Measurements from ENCODE around the gene NR1D1.

The NR1D1 gene

GRCh38 chr17:40095944-40096791 is 4.2 kb downstream of the NR1D1 start:
- DNase-seq, result no peak

GRCh38 chr17:40095351-40095943 is 4.9 kb downstream of the NR1D1 start:
- DNase-seq, result no peak

GRCh38 chr17:40094874-40095273 is 5.5 kb downstream of the NR1D1 start:
- DNase-seq, result no peak

- DNase-seq, result no peak
These were observed 6.7 kb downstream of the NR1D1 start for GRCh38 chr17:40093580-40094201.

- no peak for DNase-seq
These were observed 7.3 kb downstream of the NR1D1 start for GRCh38 chr17:40093005-40093579.

- no peak for DNase-seq
These were observed 7.8 kb downstream of the NR1D1 start for GRCh38 chr17:40092581-40092980.

- no peak for DNase-seq
These were observed 8.5 kb downstream of the NR1D1 start for GRCh38 chr17:40091691-40092397.

GRCh38 chr17:40090237-40091119 is 9.9 kb downstream of the NR1D1 start:
- DNase-seq, result no peak

GRCh38 chr17:40089077-40089895 is 11.1 kb downstream of the NR1D1 start:
- DNase-seq, result no peak

- no peak for DNase-seq
These were observed 12.3 kb downstream of the NR1D1 start for GRCh38 chr17:40087903-40088718.

- no peak for DNase-seq
These were observed 13.2 kb downstream of the NR1D1 start for GRCh38 chr17:40087049-40087794.

GRCh38 chr17:40086150-40087044 is 14.0 kb downstream of the NR1D1 start:
- peak; percentile 23 for DNase-seq

- DNase-seq, result no peak
These were observed 15.9 kb downstream of the NR1D1 start for GRCh38 chr17:40084477-40084876.

- no peak for DNase-seq
These were observed 20.8 kb downstream of the NR1D1 start for GRCh38 chr17:40079545-40079944.

- DNase-seq, result no peak
These were observed 23.8 kb downstream of the NR1D1 start for GRCh38 chr17:40076591-40076990.

GRCh38 chr17:40075942-40076498 is 24.4 kb downstream of the NR1D1 start:
- DNase-seq, result no peak

GRCh38 chr17:40075201-40075941 is 25.0 kb downstream of the NR1D1 start:
- peak; percentile 87 for DNase-seq

All from DMS79 (cell line).